Activated T-cell treated with anti-CD3 and anti-CD28 coated beads, Interleukin-2, amount 50 U/mL, for 1 hour (primary cell): ENCODE results near the gene WWOX.

Source experiments
- DNase-seq: peaks from one replicate; pipeline ENCODE4 v3.0.0-alpha.2; 2020

The WWOX gene

DNA sequence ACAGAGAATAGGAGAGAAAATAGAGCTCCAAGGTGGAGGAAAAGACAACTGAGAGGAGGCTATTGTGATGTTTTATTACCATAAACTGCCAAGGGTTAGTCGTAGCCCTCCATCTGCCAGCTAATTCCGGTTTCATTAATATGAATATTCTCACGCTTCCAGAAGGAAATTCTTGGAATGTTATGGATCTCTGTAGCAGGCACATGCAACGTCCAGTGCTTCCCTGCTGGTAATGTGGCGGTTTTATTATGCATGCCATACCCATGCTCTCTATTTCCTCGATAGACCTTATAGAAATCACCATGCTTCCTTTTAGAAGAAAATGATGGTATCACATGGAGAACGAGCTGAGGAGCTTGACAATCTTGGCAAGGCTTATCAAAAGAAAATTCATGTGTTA lies 1037.5 kb downstream of the WWOX start:
- DNase-seq = no peak

DNA sequence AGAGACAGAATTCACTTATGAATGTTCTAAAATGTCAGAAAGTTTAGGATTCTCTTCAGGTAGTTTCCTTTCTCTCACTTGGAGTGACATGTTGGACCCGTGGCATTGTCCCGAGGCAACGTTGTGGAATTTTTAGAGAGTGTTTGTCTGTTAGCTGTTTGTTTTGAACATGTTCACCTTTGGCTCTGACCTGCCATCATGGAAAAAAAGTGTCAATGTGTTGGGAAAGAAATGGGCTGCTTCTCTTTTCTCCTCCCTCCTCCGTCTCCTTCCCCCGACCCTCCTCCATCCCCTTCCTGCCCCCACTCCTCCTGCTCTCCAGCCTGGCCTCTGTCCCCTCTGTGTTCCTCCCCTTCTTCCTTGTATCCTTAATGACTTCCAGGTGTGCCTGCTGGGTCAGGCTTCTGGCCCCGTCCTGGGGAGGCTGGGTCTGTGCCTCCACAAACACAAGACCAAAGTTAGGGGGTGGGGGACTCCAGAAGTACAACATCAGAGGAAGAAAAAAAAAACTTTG lies 1038.0 kb downstream of the WWOX start:
- no peak for DNase-seq

DNA sequence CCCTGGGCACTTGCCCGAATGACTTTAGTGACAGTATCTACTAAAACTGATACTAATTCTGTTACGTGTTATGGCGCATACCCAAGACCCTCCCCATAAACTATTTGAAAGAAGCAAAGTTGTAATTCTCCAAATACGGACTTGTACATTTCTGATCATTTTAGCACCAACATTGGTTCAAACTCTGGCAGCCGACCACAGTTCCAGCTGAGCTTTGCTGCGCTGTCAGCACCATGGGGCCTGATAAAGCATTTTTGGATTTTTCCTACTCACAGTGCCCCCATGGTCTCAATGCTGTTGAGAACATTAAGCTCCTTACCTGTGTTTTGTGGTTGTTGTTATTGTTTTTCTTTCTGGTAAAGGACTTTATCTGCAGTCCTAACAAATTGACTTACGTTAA lies 1040.3 kb downstream of the WWOX start:
- no peak for DNase-seq

DNA sequence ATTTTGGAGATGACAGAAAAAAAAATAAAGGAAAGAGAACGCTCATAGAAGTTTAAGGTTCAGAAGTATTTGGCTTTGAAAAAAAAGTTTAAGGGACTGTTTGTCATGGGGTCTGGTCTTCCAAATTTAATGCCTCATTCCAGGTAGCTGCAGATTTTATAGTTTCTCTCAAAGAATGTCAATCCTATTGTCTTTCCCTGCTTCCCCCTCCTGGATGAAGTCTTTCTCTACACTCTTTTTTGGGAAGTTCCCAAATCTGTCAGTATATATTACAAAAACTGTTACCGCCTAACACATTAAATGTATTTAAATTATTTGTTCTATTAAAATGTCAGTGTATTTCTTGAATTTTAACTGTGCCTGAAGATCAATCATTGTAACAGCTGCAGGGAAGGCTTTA lies 1043.6 kb downstream of the WWOX start:
- DNase-seq = no peak

DNA sequence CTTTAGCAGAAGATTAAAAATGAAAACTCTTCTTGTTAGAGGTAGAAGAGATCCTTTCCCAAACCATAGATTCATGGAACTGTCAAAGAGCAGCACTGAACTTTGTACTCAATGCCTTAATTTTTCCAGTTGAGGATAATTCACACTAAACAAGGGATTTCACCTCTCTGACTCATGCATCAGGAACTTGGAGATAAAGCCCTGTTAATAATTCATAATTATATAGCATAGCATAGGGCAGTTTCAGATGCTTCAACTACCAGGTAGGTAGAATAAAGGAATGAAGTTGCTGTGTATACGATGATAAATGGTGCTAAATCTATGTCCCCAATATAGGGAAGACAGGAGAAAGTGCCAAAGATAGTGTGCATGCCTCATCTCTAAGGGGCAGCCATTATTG lies 1050.7 kb downstream of the WWOX start:
- DNase-seq = no peak

DNA sequence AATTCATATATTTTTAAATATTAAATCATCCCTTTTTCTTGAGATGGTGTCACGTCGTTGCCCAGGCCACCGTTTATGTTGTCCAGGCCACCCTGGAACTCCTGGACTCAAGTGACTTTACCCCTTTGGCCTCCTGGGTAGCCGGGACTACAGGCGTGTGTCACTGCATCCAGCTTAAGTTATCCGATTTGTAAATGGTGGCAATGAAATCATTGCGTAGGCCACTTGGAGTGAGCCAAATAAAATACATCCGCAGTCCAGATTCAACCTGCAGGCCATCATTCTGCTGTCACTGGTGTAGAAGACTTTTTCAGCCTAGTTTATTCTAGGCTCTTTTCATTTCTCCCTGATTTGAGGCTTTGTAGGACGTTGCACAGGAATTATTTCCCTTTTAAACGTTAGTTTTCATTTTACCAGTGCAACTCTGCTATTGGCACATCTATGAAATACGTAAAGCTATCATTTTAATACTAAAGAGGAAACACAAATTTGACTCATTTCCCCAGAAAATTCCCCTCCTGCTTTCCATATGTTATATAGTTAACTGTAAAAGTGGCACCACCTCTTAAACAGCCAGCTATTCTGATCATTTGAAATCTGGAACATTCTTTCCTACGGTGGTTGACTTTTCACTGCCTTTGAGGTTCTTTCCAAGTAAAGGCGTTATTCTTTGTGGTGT lies 1051.3 kb downstream of the WWOX start:
- no peak for DNase-seq

DNA sequence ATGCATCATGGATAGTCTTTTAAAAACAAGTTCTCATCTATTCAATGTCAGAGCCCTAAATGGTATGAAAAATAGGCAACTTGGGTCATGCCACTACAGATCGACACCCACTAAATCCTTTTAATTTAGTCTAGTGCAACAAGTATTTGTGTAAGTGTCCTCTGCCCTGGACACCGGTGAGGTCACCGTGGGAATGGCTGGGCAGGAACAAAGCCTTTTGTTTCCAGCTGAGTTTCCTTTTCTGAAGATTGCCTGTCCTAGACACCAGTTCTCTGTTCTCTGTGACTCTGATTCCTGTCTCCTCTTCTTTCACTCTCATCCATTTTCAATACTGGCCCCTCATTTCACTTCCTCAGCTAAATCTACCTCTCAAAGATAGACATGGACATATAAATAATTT lies 1054.6 kb downstream of the WWOX start:
- no peak for DNase-seq

DNA sequence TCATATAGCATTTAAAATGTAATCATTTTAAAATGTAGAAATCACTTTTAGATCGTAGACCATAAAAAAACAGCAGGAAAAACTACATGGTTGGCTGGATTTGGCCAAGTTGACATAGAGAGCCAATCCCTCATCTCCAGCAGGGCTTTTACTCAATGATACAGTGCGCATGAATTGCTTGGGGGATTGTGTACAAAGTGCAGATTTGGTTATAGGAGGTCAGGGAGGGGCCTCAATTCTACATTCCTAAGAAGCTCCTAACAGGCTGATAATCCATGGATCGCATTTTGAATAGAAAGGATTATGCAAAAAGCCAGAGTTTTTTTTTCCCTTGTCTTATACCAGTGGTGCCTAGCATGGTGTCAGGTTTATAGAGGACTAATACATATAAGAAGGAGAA lies 1056.0 kb downstream of the WWOX start:
- DNase-seq = no peak

DNA sequence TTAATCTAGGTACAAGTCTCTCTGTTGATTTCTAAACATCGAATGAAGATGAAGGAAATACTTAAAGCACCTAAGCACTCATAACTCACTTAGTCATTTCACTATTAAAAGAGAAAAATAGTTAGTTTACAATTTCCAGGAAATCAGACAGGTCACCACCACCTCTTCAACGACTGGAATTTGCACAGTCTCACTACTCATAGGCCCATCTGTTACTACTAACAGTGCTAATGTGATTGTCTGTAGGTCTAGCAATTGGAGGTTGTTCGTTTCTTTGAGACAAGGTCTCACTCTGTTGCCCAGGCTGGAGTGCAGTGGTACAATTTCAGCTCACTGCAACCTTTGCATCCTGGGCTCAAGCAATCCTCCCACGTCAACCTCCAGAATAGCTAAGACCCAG lies 1056.5 kb downstream of the WWOX start:
- DNase-seq = no peak

DNA sequence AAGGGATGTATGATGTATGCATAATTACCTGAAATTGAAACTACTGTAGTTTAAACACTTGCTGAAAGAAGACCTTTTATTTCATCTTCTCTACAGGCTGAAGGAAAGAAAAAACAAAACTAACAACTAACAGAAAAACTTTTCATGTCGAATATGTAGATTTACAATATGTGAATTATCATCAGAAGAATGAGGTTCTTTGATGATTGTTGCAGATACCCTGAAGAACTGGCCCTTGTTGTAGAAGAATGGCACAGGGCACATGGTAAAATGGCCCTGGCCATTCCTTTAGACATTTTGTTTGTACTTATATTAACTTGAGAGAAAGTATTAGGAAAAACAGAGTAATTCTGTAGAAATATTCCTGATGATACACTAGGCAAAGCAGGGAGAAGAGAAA lies 1057.3 kb downstream of the WWOX start:
- DNase-seq = no peak

DNA sequence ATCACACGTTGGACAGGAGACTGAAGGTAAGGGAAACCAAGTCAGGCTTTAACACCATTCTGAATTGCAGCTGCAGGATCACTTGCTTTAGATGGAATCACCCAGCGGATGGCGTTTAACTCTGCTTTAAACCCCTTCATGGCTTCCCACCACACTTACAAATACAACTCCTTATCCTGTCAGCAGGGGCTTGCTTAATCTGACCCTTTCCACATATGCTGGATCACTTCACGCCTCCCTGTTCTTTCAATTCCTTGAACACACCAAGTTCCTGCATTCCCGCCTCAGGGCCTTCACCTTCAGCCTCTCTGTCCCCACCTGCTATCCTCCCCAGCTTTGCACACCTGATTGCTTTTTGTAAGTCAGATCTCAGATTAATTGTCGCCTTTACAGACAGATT lies 1058.9 kb downstream of the WWOX start:
- DNase-seq = no peak

DNA sequence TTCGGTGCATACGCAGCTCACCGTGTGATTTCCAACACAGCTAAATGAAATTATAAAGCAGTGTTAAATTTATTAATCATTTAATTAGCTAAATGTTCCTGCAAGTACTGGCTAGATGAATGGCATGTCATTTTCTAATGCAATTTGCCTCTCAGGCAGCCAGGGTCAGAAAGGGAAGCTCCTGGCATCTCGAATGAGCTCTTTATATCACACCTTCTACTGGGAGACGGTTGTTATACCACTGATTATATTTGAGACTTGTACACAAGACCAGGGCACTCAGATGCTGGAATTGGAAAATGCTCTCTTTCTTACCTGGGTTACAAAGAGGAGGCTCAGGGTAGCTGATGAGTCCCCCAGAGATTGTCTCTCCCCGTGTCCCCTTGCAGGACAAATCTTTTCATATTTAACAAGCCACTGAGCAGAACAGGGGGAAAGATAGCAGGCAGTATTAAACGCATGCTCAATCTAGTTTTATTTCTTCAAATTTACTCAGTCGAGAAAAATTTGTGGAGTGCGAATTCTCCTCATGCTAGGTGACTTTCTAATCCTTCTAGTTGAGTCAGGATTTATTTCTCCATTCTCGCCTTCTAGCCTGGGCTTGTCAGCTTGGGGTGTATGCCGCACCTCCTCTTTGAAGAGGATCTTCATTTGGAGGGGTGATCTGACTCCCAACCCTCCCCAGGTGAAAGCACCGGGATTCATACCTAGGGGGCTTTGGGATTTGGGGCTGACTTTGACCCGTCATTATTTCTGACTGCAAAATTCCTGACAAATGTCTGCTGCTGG lies 1060.0 kb downstream of the WWOX start:
- DNase-seq = no peak

DNA sequence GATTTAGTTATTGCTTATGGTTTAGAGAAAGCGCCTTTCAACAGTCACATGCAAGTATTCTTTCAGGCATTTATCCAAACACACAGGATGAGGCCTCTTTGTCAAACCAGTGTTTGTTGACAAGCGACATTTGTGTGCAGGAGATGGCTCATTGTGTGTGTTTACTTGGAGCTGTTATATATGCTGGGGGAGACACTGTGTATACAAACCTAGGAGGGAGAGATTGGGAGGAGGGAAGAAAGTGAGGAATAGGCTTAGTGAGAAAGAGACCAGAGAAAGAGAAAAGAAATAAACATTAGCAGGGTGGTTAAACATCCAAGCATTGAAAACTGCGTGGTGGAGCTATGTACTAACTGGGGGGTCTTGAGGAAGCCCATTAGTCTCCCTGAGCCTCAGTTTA lies 1063.5 kb downstream of the WWOX start:
- DNase-seq = no peak

DNA sequence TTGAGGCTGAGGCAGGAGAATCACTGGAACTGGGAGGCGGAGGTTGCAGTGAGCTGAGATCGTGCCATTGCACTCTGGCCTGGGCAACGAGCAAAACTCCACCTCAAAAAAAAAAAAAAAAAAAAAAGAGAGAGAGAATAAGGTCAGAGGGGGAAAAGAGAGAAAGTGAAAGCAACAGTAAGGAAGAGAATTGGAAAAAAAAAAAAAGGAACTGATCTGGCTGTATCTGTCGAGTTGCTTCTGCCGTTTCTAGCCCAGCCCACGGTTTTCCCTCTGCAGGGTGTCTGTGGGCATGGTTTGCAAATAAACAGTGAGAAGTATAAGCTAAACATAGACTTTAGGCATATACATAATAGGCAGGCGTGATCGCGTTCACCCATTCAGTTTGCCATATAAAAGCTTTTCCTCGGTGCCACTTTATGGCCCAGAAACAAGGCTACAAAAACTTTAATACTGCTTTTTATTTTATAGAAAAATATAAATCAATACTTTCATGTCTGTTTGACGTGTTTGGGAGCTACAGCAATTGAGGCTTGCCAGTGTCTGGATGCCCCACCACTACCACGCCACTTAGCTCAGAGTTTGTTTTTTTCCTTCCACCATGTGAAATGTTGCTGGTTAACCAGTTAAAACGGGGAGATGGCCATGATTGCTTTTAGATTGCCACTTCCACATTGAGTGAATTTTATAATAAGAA lies 1064.4 kb downstream of the WWOX start:
- no peak for DNase-seq

DNA sequence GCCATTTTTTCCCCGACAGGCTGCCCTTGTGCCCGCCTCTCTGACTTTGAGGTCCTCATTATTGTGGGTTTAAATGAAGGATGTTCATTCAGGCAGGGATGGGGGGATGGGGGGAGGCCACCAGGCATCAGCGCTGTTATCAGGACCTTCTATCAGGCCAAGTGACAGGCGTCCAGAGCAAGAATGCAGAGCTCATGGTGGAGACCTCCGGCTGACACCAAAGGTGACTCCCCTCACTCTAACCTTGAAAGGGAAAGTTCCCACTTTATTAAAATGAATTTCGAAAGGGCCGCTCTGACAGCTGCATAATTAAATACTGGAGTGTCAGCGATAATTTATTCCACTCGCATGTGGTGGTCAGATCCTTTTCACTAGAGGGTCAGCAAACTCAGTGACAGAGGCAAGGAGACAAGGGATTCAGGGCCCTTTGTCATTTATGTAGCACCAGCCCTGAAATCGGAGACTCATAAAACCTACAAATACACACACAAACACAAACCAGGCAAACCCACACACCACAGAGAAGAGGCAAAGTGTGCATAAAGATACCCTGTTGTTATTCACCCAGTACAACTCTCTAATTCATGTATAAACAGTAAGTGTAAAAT lies 1065.0 kb downstream of the WWOX start:
- DNase-seq = no peak

DNA sequence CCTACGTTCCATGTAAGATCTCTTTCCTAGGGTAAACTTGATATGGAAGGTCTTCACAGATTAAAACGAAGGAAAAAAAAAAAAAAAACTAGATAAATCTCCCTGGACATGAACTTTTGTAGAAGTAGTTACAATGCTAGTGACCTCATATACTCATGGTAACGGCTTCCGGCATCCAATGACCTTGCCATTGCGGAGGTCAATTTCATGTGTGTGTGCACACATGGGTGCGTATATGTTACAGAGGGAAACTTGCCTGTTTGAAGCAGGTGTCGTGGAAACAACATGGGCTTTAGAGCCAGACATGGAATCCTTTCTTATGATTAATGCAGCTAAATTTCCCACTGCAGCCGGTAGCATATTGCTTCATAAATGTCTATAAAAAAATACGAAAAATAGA lies 1065.6 kb downstream of the WWOX start:
- no peak for DNase-seq

DNA sequence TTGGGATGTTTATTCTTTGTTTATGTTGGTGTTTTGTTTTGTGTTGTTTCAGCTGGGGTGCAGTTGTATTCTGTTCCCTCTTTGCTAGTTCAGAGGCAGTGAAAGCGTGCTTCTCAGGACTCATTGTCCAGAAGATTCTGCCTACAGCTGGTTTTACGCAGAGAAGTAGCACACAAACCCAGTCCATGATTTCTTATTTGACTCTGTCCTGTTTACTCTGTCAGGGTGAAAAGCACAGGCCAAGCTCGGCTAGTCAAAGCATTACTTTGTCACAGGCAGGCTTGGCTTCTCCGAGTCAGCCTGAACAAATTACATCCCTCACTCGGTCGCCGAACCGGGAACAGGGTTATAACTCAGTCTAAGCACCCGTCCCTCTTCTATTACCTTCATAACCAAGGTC lies 1066.1 kb downstream of the WWOX start:
- no peak for DNase-seq

DNA sequence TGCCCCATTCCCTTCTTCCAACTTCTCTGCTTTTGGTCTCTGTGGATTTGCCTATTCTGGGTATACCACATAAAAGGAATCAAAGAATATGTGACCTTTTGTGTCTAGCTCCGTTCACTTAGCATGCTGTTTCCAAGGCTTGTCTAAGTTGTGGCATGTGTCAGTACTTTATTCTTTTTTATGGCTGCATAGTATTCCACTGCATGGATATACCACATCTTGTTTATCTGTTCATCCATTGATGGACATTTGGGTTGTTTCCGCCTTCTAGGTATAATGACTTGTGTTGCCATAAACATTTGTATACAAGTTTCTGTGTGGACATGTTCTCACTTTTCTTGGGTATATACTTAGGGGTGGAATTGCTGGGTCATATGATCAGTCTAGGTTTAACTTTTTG lies 1068.4 kb downstream of the WWOX start:
- no peak for DNase-seq

DNA sequence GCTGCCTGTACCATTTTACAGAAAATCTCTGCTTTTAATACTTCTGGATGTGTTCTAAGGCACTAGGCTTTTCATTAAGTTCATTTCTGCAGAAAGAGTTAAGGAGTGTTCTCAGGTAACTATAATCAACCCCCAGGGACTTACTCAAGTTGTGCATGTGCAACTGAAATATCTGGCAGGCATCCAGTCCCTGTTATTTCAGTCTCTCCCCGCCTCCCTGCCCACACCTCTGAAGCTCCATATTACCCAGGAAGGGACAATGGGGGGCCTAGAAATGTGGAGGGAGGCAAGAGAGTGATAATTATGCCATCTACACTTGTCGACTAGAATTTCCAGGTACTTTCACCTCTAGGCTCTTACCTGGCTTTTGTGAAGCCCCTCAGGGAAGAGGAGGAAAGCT lies 1068.9 kb downstream of the WWOX start:
- DNase-seq = no peak

DNA sequence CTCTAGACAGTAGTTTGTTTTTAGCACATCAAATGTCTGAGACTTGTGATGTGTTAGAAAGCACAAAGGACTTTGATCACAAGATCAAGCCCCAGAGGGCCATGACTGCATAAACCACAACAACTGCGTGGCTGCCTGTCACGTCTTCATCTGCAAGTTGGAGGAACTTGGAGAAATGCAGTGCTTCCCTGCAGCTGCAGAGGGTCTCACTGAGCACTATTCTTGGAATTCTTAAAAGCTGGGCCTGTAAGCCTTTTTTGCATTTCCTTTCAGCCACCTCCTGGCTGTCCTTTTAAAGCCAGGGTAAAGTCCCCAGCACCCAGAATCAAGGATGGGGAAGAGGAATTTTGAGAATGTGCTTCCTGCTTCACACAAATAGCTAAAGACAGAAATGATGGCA lies 1069.8 kb downstream of the WWOX start:
- no peak for DNase-seq

DNA sequence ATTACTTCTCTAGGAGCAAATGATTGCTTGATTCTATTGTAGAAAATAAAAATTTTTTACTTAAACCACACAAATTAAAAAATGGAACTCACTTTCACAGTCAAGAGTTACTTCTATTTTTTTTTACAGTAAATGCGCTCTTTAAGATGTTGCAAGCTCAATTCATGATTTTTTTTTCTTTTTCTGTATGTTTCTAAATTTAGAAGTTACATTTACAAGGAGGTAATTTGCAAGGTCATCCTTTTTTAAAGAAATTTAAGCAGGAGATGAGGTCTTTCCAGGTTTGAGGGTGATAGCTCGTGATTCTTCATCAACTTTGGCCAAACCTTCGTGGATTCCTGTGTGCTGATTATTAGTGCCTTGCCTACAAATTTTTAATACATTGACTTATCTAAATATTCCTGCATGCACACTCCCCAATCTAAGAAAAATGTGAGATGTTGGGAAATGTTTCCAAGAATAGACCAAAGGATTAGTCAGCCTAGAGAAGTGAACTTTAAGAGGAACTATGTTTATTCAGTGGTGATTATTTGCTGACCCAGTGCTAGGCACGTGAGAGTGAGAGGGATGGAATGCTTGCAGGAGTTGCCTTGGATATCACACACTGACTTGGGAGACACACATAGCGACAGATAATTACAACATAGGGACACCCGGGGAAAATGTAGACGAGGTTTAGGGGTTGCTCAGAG lies 1071.2 kb downstream of the WWOX start:
- DNase-seq = no peak

DNA sequence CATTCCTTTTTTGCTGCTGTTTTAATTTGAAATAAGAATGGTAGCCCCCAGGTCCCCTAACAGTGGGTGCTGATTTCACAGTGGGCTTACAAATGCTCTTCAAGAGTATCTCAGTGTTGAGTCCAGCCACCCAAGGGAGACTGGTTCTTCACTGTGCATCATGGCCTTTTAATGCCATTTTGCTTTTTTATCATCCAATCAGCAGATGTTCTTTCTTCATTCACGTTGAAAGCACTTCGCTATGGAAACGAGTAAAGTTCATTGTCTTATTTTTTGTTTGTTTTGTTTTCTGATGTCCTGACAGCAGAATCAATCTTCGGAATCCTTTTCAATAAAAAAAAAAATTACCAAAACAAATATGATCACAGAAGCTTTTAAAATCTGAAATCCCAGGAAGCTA lies 1072.0 kb downstream of the WWOX start:
- no peak for DNase-seq
